OCI-LY7 (cell line): ENCODE measurements around the gene MRPS16. TPM values are rescaled to one million over a fixed set of nuclear protein-coding genes. Genes with fewer than 3 reads are reported as not detected.
"Not testable (repeated sequence)": the region's sequence is repeated elsewhere in the genome, so short reads cannot be mapped to it uniquely, and the experiment has no call there.

Experiments
- BruUV-seq: library from RNA; stranded (reverse); fragments of 400-500 nt; replicated peaks from 2 replicates; lab custom pipeline; 2021; lab: Mats Ljungman, UMichigan
- CTCF ChIA-PET: fragments of 300-600 bp; sonication (Branson Sonifier 250); formaldehyde crosslinking; loops from one replicate; lab custom pipeline; 2022; ENCODE audit warnings: antibody characterized with exemption; ENCODE audit not compliant: unreplicated experiment; lab: Charles Lee
- POLR2A ChIA-PET: fragments of 300-600 bp; sonication (Branson Sonifier 250); formaldehyde crosslinking; loops from one replicate; lab custom pipeline; 2022; ENCODE audit warnings: antibody characterized with exemption; lab: Charles Lee
- DNase-seq: peaks from one replicate; pipeline ENCODE4 v3.0.0-alpha.2; 2015; ENCODE audit warnings: low spot score
- H2AFZ ChIP-seq: fragments of 200-600 bp; sonication (generic), shearing (Covaris generic); 2 replicates; pipeline ENCODE4 v1.6.1; 2014; ENCODE audit warnings: mild to moderate bottlenecking, antibody characterized with exemption, low read length, moderate library complexity
- H3K27ac ChIP-seq: fragments of 200-600 bp; sonication (generic); 2 replicates; pipeline ENCODE4 v1.5.1; 2014; ENCODE audit warnings: mixed run types, low read depth, mild to moderate bottlenecking, moderate library complexity, low read length, inconsistent platforms; ENCODE audit not compliant: poor library complexity, severe bottlenecking
- H3K36me3 ChIP-seq: fragments of 200-600 bp; sonication (generic); 2 replicates; pipeline ENCODE4 v1.6.1; 2014; ENCODE audit warnings: mild to moderate bottlenecking, antibody characterized with exemption, low read length, moderate library complexity, mixed read lengths; ENCODE audit not compliant: insufficient read depth
- H3K4me1 ChIP-seq: fragments of 200-600 bp; sonication (generic); 2 replicates; pipeline ENCODE4 v1.5.1; 2014; ENCODE audit warnings: mild to moderate bottlenecking, low read length; ENCODE audit not compliant: insufficient read depth, poor library complexity, severe bottlenecking
- H3K4me2 ChIP-seq: fragments of 200-600 bp; sonication (generic); 2 replicates; pipeline ENCODE4 v1.6.1; 2014; ENCODE audit warnings: mild to moderate bottlenecking, low read length
- H3K4me3 ChIP-seq: fragments of 200-600 bp; sonication (generic); 2 replicates; pipeline ENCODE4 v1.5.1; 2014; ENCODE audit warnings: mild to moderate bottlenecking, low read depth, low read length; ENCODE audit not compliant: poor library complexity, severe bottlenecking
- H3K79me2 ChIP-seq: fragments of 200-600 bp; sonication (generic); 2 replicates; pipeline ENCODE4 v1.6.1; 2016; ENCODE audit warnings: low read depth, mild to moderate bottlenecking, low read length, moderate library complexity, mixed read lengths; ENCODE audit not compliant: insufficient read depth
- H3K9me2 ChIP-seq: fragments of 200-600 bp; sonication (generic); 2 replicates; pipeline ENCODE4 v1.6.1; 2016; ENCODE audit warnings: mild to moderate bottlenecking, low read length, mixed read lengths; ENCODE audit not compliant: insufficient read depth
- H3K9me3 ChIP-seq: fragments of 200-600 bp; sonication (generic); 2 replicates; pipeline ENCODE4 v1.6.1; 2014; ENCODE audit warnings: mild to moderate bottlenecking, mixed run types, low read length, mixed read lengths
- H4K20me1 ChIP-seq: fragments of 200-600 bp; sonication (generic); 2 replicates; pipeline ENCODE4 v1.6.1; 2014; ENCODE audit warnings: mild to moderate bottlenecking, antibody characterized with exemption, low read length, moderate library complexity, mixed read lengths; ENCODE audit not compliant: insufficient read depth
- CTCF ChIP-seq: fragments of 200-600 bp; sonication (generic); conservative IDR thresholded peaks from 2 replicates; pipeline ENCODE4 v1.5.1; 2014; ENCODE audit warnings: mild to moderate bottlenecking, antibody characterized with exemption, low read length, moderate library complexity, mixed read lengths
- EZH2phosphoT487 ChIP-seq: fragments of 200-600 bp; sonication (generic); IDR thresholded peaks from 2 replicates; pipeline ENCODE4 v1.6.1; 2018; ENCODE audit warnings: low read depth, borderline replicate concordance, mild to moderate bottlenecking, mixed run types, antibody characterized with exemption, low read length, moderate library complexity, mixed read lengths
- intact Hi-C: fragments of 100-400 bp; cut with micrococcal nuclease; formaldehyde crosslinking; loops from one replicate; pipeline ENCODE4 v1.10.0; 2022; ENCODE audit not compliant: unreplicated experiment
- total RNA-seq, 2 experiments: library from RNA; depleted of rRNA in 1 of 2; stranded (reverse); fragments of >200 nt in 1 of 2; shearing (Covaris generic) in 1 of 2; gene quantifications; 2 replicates each; pipeline ENCODE4 v1.2.3, GENCODE V29; 2014 to 2022

MRPS16 gene
- total RNA-seq, 2 experiments from 2014 or later: 81.6 to 135 TPM

DNA sequence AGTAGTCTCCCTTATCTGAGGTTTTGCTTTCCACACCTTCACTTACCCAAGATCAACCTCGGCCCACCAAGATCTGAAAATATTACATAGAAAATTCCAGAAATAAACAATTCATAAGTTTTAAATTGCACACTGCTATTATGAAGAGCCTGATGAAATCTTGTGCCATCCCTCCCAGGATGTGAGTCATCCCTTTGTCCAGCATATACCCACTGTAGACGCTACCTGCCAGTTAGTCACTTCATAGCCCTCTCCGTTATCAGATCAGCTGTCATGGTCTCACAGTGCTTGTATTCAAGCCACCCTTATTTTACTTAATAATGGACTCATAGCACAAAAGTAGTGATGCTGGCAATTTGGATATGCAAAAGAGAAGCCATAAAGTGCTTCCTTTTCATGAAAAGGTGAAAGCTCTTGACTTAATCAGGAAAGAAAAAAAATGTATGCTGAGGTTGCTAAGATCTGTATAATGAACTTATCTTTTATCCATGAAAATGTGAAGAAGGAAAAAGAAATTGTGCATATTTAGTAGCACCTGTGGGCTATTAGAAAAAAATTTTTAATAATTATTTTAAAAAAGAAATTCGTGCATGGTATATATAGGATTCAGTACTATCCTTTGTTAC, 9.8 kb upstream of the MRPS16 start:
- TF ChIP-seq EZH2phosphoT487: no peak
- TF ChIP-seq CTCF: no peak

GRCh38 chr10:73261362-73261995, 9.0 kb upstream of the MRPS16 start:
- H3K36me3 ChIP-seq: no peaks in the 10 kb centered on the region
- H3K4me3 ChIP-seq: no peak overlapping the region
- no peak for TF ChIP-seq EZH2phosphoT487
- no peak for TF ChIP-seq CTCF
- no peaks in the 10 kb centered on the region for H3K79me2 ChIP-seq
- no peak overlapping the region for H2AFZ ChIP-seq
- no peaks in the 10 kb centered on the region for H3K4me1 ChIP-seq
- ChIA-PET CTCF (no interaction called here), POLR2A (interaction anchor here (0.6 kb wide), 1 partner anchor 166 kb away, joined by 3 read pairs; no protein-coding TSS in a partner anchor)
- H3K9me3 ChIP-seq: peaks cover 17% of the 10 kb centered on the region; the same call in 1 of the 2 replicates
- H4K20me1 ChIP-seq: no peaks in the 10 kb centered on the region
- no peaks in the 10 kb centered on the region for H3K9me2 ChIP-seq
- H3K27ac ChIP-seq: no peak overlapping the region
- no TSS peak for BruUV-seq
- no peak for DNase-seq
- no peak overlapping the region for H3K4me2 ChIP-seq
- intact Hi-C loops: loop anchor here (10.0 kb wide), 1 partner anchor 263 kb away; no protein-coding TSS in a partner anchor

More for the DNA sequence above, 9.8 kb upstream of the MRPS16 start:
- BruUV-seq: no TSS peak
- Histone ChIP-seq H3K9me3 (peaks cover 17% of the 10 kb centered on the region; the same call in 1 of the 2 replicates), H4K20me1 (no peaks in the 10 kb centered on the region), H3K4me1 (no peaks in the 10 kb centered on the region), H2AFZ (no peak overlapping the region), H3K36me3 (no peaks in the 10 kb centered on the region), H3K79me2 (no peaks in the 10 kb centered on the region), H3K4me3 (no peak overlapping the region), H3K9me2 (no peaks in the 10 kb centered on the region), H3K27ac (no peak overlapping the region), H3K4me2 (no peak overlapping the region)
- intact Hi-C loops: loop anchor here (10.0 kb wide), 1 partner anchor 263 kb away; no protein-coding TSS in a partner anchor
- ChIA-PET POLR2A (no interaction called here), CTCF (no interaction called here)
- no peak for DNase-seq

DNA sequence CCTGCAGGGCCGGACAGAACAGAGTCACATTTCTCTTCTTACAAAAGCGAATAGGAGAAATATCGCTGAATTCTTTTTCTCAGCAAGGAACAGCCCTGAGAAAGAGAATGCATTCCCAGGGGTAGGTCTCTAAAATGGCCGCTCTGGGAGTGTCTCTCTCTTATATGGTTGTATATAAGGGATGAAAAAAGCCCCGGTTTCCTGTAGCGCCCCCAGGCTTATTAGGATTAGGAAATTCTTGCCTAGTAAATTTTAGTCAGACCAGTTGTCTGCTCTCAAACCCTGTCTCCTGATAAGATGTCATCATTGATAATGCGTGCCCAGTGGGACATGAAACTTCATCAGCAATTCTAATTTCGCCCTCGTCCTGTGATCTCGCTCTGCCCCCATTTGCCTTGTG, 6.2 kb upstream of the MRPS16 start:
- intact Hi-C loops, H4K20me1 ChIP-seq, H2AFZ ChIP-seq, BruUV-seq, CTCF ChIA-PET, H3K36me3 ChIP-seq, H3K4me1 ChIP-seq, H3K9me2 ChIP-seq, H3K4me3 ChIP-seq, POLR2A ChIA-PET, H3K79me2 ChIP-seq, H3K27ac ChIP-seq, H3K4me2 ChIP-seq: not testable (repeated sequence)
- H3K9me3 ChIP-seq: peaks cover 17% of the 10 kb centered on the region; the same call in 1 of the 2 replicates
- peak; percentile 28 for DNase-seq
